Ovary (tissue), 9 donors: ENCODE results near the gene PRKCH. TPM values are rescaled to one million over a fixed set of nuclear protein-coding genes. Genes with fewer than 3 reads are reported as not detected.

Experiments used
- DNase-seq, 5 donors: peaks; one replicate each; pipeline ENCODE4 v3.0.0-alpha.2; 2019 to 2020
- H3K27ac ChIP-seq, 2 donors: fragments of 200-600 bp; one replicate each; pipeline versions ENCODE4 v1.5.1 to v1.8.0; 2019 to 2022
- H3K27me3 ChIP-seq: fragments of 200-600 bp; one replicate; pipeline ENCODE4 v1.8.0; 2022
- H3K36me3 ChIP-seq: fragments of 200-600 bp; sonication (generic); one replicate; pipeline ENCODE4 v1.5.1; 2019
- H3K4me1 ChIP-seq: one replicate; pipeline ENCODE4 v1.8.1; 2013; ENCODE audit warnings: mild to moderate bottlenecking, moderate library complexity; ENCODE audit not compliant: insufficient read depth
- H3K4me3 ChIP-seq: fragments of 200-600 bp; sonication (generic); one replicate; pipeline ENCODE4 v1.5.1; 2017
- H3K9me3 ChIP-seq, 2 donors: fragments of 200-600 bp in 1 of 2; sonication (generic) in 1 of 2; one replicate each; pipeline versions ENCODE4 v1.5.1 to v1.8.1; 2013 to 2019; ENCODE audit warnings: mild to moderate bottlenecking in 1 of 2, moderate library complexity in 1 of 2
- CTCF ChIP-seq, 3 donors: fragments of 450-650 bp in 2 of 3; fragments of 200-600 bp in 1 of 3; IDR thresholded peaks; one replicate each; pipeline versions ENCODE4 v1.5.1 to v1.8.0; 2016 to 2022; ENCODE audit warnings: antibody characterized with exemption in 3 of 3, mild to moderate bottlenecking in 1 of 3
- EP300 ChIP-seq: sonication (generic); formaldehyde crosslinking; IDR thresholded peaks from one replicate; pipeline ENCODE4 v1.6.1; 2017; ENCODE audit warnings: antibody characterized with exemption
- POLR2A ChIP-seq: fragments of 450-650 bp; IDR thresholded peaks from one replicate; pipeline ENCODE4 v1.6.1; 2017; ENCODE audit warnings: antibody characterized with exemption, mild to moderate bottlenecking, moderate library complexity
- WGBS, 3 donors: extraction: QIAGEN DNeasy Blood & Tissue Kit in 1 of 3; methylation state at CpG; one replicate each; pipeline versions ENCODE4 v1.1.5 to v1.1.7; 2013 to 2017; 5-methylcytosine and 5-hydroxymethylcytosine counted together
- intact Hi-C, 4 donors: fragments of 100-400 bp; cut with DNase I; formaldehyde crosslinking; loops; one replicate each; pipeline versions ENCODE4 v1.11.0 to v1.15.1; 2022 to 2023
- polyA plus RNA-seq, 2 donors: library from polyadenylated mRNA; stranded (reverse); fragments of 200-250 nt in 1 of 2; fragments of 350-450 nt in 1 of 2; fragmentation: Illumina TruSeq in 1 of 2; extraction: RNeasy Lipid Tissue Mini Kit (QIAGEN cat#74804) in 1 of 2; gene quantifications; one replicate each; pipeline ENCODE4 v1.2.3, GENCODE V29; 2013 to 2014
- total RNA-seq, 7 donors: library from RNA; depleted of rRNA in 2 of 7; stranded (reverse); fragments of >200 nt in 2 of 7; fragmentation: NEBNext Ultra II Directional in 3 of 7; extraction: Animal tissue kit (Norgen Biotek cat#: 25700) in 3 of 7; gene quantifications; one replicate each; pipeline versions ENCODE4 v1.1.0 to v1.2.4, GENCODE V29; 2016 to 2023
- donor health status: DM: no; HTN: no; CAD: no; lungs with moderate emphysema.
- donor health status: DM: no; HTN: no; CAD: no.
- donor health status: Bipolar disorder and iron deficiency.
- donor health status: DM: yes; HTN: yes; CAD: no.
- donor health status: DM: no; HTN: no; CAD: no.
- donor health status: DM: yes; HTN: yes; CAD: no.

Gene PRKCH
- total and polyA plus RNA-seq, 9 donors, result 8.4 to 47.6 (median 15.9) TPM

- intact Hi-C loops, result no loop called here
- DNase-seq, result no peak
- Histone ChIP-seq H3K4me3 (no peak overlapping the region), H3K27me3 (no peaks in the 10 kb centered on the region), H3K9me3 (no peaks in the 10 kb centered on the region), H3K36me3 (no peaks in the 10 kb centered on the region), H3K27ac (no peak overlapping the region), H3K4me1 (no peaks in the 10 kb centered on the region)
- TF ChIP-seq EP300 (no peak), CTCF (IDR thresholded peaks at IDR 0.05) (no peak), POLR2A (no peak)
- 72 to 75% (median 74%) methylated on average over 3 of the region's 3 CpGs for WGBS, 3 donors
Observed at GRCh38 chr14:61288720-61289119, 32.7 kb upstream of the PRKCH start.

GRCh38 chr14:61290701-61291100 lies 30.7 kb upstream of the PRKCH start:
- Histone ChIP-seq H3K27me3 (no peaks in the 10 kb centered on the region), H3K27ac (no peak overlapping the region), H3K4me1 (no peaks in the 10 kb centered on the region), H3K9me3 (no peaks in the 10 kb centered on the region), H3K36me3 (no peaks in the 10 kb centered on the region), H3K4me3 (no peak overlapping the region)
- 50 to 60% (median 60%) methylated on average over 1 of the region's 1 CpG for WGBS, 3 donors
- DNase-seq, result no peak
- intact Hi-C loops, result no loop called here
- TF ChIP-seq EP300, result no peak
- no peak for TF ChIP-seq POLR2A
- no peak for TF ChIP-seq CTCF (IDR thresholded peaks at IDR 0.05)

- no peak overlapping the region for H3K27ac ChIP-seq
- no peaks in the 10 kb centered on the region for H3K27me3 ChIP-seq
- intact Hi-C loops, result no loop called here
- no peaks in the 10 kb centered on the region for H3K36me3 ChIP-seq
- TF ChIP-seq EP300, result no peak
- no peak for TF ChIP-seq CTCF (IDR thresholded peaks at IDR 0.05)
- no peak for TF ChIP-seq POLR2A
- H3K9me3 ChIP-seq, result no peaks in the 10 kb centered on the region
- WGBS, 3 donors, result 11 to 26% (median 22%) methylated on average over 3 of the region's 3 CpGs
- H3K4me3 ChIP-seq, result no peak overlapping the region
- H3K4me1 ChIP-seq, result peaks cover 2% of the 10 kb centered on the region
- DNase-seq, result no peak
Observed at GRCh38 chr14:61296151-61296550, 25.2 kb upstream of the PRKCH start.

GRCh38 chr14:61296719-61297502 lies 24.5 kb upstream of the PRKCH start:
- Histone ChIP-seq H3K9me3 (no peaks in the 10 kb centered on the region), H3K36me3 (no peaks in the 10 kb centered on the region), H3K27ac (no peak overlapping the region), H3K4me3 (no peak overlapping the region), H3K4me1 (peaks cover 2% of the 10 kb centered on the region), H3K27me3 (no peaks in the 10 kb centered on the region)
- no peak for DNase-seq
- WGBS, 3 donors, result 36 to 37% (median 37%) methylated on average over 2 of the region's 2 CpGs
- intact Hi-C loops, result no loop called here
- TF ChIP-seq CTCF (IDR thresholded peaks at IDR 0.05) (no peak), POLR2A (no peak), EP300 (no peak)
